Stimulated activated CD8-positive, alpha-beta memory T cell treated with anti-CD3 and anti-CD28 coated beads, Interleukin-15, amount 100 ng/mL, for 48 hours (primary cell): ENCODE data around the gene HUNK.
"Not testable (repeated sequence)": the region's sequence is repeated elsewhere in the genome, so short reads cannot be mapped to it uniquely, and the experiment has no call there.

Experiments
- DNase-seq, 2 donors: peaks; one replicate each; pipeline ENCODE4 v3.0.0-alpha.2; 2020; ENCODE audit warnings: low read depth in 2 of 2

HUNK gene

GRCh38 chr21:31870472-31871193 is 2.2 kb upstream of the HUNK start:
- no peak for DNase-seq

- DNase-seq: not testable (repeated sequence)
Observed at GRCh38 chr21:31871371-31871770, 1.4 kb upstream of the HUNK start.

- no peak for DNase-seq
Observed at GRCh38 chr21:31872072-31872451, 758 bp upstream of the HUNK start.

GRCh38 chr21:31873275-31873695 is 465 bp downstream of the HUNK start:
- no peak for DNase-seq

GRCh38 chr21:31873696-31874599 is 1.1 kb downstream of the HUNK start:
- DNase-seq: peak; percentile 28 to 31

GRCh38 chr21:31874812-31875212 is 2.0 kb downstream of the HUNK start:
- no peak for DNase-seq

DNA sequence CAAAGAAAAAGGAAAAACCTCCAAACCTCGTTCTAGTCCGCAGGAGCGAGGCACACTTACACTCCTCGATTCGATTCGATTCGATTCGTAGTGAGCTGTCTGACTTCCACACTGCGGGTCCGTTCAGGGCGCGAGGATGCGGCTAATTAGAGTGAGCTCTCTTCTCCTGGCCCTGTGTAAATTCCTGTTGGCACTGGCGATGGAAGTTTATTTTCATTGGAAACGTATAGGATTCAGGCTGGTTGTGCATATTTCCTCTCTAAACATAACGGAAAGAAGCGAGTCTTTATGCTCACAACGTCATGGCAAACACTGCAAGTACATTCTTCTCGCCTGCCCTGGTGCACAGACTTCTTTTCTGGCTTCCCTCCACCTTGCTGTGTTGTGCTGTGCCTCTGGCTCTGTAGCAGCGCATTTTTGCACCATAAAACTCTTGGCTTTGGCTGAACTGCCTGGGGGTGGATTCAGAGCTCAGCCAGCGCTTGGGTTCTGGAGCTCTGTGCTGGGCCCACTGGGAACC is 2.7 kb downstream of the HUNK start:
- no peak for DNase-seq

DNA sequence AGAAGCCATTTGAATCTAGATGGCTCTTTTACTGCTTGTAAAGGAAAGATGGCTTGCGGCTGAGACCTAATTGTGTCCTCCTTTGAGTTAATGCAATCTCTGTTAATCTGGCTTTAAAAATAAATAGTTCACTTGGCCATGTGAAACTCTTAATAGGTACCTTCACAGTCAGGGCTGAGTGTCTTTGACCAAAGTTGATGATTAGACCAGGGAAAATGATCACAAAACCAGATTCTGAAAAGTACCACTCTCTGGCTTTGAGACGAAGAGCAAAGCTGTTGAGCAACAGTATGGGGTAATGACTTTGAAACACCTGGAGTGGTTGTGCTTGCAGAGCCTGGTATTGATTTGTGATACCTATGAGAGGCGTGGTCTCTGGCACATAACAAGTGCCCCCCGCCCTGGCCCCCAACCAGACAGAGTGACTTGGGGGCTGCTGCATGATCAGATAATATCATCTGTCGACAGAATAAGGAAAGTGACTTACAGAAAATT is 4.7 kb downstream of the HUNK start:
- DNase-seq: no peak

GRCh38 chr21:31878831-31879230 is 6.0 kb downstream of the HUNK start:
- DNase-seq: no peak

GRCh38 chr21:31879241-31879650 is 6.4 kb downstream of the HUNK start:
- no peak for DNase-seq

DNA sequence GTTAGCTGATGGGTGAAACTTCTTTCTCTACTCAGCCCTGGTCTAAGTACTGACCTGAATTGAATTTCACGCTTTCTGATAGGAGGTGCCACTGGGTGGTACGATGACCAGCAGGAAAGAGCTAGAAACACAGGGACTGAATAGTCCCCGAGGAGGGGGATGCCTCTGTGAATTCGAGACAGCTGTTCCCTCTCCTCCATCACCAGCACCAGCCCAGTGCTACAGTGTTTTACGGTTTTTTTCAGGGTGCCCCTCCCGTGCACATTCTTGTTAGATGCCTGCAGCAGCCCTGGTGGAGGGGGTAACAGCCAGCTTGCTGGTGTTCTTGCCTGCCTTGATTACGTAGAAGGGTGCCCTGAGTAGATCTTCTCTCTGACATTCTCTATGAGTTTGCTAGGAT is 7.1 kb downstream of the HUNK start:
- DNase-seq: no peak

DNA sequence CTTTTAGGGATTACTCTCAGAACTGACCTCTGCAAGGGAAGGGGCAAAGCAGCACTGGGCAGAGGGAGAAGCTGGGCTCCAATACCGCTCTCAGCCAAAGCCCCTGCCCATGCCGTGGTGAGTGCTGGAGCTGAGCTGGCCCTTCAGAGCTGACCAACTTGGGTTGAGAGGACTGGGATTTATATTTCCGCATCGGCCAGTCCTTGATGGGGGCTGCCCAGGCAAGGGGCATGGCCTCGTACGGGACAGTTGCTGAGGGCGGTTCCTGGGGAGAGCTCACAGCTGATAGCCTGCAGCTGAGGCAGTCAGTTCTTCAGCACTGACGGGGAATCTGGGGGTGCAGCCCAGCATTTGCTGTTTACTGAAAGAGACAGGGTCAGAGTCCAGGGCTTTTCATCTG is 8.0 kb downstream of the HUNK start:
- no peak for DNase-seq

DNA sequence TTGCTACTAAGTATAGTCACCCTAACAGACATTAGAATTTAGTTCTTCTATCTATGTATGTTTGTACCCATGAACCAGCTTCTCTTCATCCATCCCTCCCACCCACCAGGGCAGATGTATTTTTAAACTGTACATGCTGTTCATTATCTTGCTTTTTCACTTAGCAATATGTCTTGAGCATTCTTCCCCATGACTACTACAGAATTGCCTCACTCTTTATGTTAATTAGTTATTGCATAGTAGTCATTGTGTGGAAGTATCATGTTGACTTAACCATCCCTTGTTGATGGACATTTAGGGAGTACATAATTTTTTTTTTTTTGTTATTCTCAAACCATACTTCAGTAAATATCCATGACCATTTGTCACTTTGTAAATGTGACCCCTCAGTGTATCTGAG is 9.9 kb downstream of the HUNK start:
- DNase-seq: no peak

DNA sequence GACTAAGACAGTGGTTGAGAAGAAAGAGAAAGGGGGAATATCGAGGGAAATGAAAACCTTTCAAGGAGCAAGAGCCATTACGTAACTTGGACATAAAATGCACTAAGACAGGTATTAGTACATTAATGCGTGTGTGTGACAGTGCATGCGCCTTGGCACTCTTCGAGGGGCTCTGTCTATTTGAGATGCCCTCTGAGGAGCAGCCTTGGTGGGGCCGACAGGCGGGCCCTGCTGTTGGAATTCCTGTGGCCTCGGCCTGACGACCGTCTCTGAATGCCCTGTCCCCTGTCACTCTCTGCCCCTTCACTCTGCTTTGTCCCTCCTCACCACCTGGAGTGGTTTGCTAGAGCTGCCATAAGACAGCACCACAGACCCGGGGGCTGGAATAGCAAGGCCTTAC is 12.3 kb downstream of the HUNK start:
- DNase-seq: no peak

- DNase-seq: no peak
Observed at GRCh38 chr21:31886915-31887314, 14.1 kb downstream of the HUNK start.

DNA sequence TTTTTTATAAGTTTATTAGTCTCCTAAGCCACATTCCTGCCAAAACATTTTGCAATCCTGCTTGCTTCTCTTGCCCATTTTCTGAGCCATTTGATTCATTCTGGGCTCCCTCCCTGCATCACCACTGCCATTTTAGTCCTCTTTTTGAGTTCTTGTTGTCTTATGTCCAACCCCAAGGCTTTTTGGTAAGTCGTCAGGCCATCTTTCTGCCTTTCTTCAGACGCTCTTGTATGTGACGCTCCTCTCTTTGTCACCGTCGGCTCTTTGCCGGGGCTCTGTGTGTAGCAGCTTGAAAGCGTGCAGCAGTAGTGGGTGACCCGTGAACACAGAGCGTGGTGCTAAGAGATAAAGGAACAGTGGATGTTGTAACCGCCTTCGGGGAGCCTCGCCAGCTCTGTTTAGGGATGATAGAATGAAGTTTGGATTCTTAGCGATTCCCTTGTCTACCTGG is 14.6 kb downstream of the HUNK start:
- DNase-seq: no peak

GRCh38 chr21:31888936-31889371 is 16.1 kb downstream of the HUNK start:
- DNase-seq: no peak

GRCh38 chr21:31889460-31889859 is 16.6 kb downstream of the HUNK start:
- DNase-seq: no peak

- no peak for DNase-seq
Observed at GRCh38 chr21:31892686-31893085, 19.9 kb downstream of the HUNK start.

GRCh38 chr21:31893851-31894415 is 21.1 kb downstream of the HUNK start:
- DNase-seq: no peak

DNA sequence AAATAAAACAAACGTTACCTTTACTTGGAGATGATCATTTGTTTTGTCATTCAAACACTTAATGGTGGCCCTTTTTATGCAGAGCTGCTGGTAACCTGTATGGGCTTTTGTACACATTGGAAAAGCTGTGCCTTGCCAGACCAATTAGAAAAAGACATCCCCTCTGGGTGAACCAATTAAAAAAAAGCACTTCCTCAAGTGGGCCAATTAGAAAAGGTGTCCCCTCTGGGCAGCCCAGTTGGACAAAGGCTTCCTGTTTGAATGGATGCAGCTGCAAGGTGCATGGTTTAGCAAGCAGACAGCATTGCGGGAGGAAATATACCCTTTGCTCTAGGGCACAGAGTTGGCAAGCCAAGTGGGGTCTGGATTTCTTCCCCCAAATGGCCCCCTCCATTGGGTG is 21.6 kb downstream of the HUNK start:
- DNase-seq: no peak
